PC-3 (cell line): ENCODE results near the gene TACC2. TPM values are rescaled to one million over a fixed set of nuclear protein-coding genes. Genes with fewer than 3 reads are reported as not detected.

ENCODE experiments used
- ATAC-seq: fragments of 200-7000 bp; cut with Tn5 transposase; 2 replicates; pipeline ENCODE4 v1.9.1; 2020; ENCODE audit warnings: mild to moderate bottlenecking, moderate library complexity
- BruUV-seq: library from RNA; stranded (reverse); fragments of 400-500 nt; replicated peaks from 2 replicates; lab custom pipeline; 2021; lab: Mats Ljungman, UMichigan
- CTCF ChIA-PET: fragments of 300-600 bp; sonication (Branson Sonifier 250); formaldehyde crosslinking; loops from one replicate; lab custom pipeline; 2022; ENCODE audit warnings: antibody characterized with exemption; lab: Charles Lee
- POLR2A ChIA-PET: fragments of 300-600 bp; sonication (Branson Sonifier 250); formaldehyde crosslinking; loops from one replicate; lab custom pipeline; 2022; ENCODE audit warnings: antibody characterized with exemption; ENCODE audit not compliant: unreplicated experiment; lab: Charles Lee
- DNase-seq: peaks from one replicate; pipeline ENCODE4 v3.0.0-alpha.2; 2015
- H2AFZ ChIP-seq: fragments of 300-600 bp; sonication (generic); 2 replicates; pipeline ENCODE4 v1.6.0; 2016; ENCODE audit warnings: antibody characterized with exemption, low read length
- H3F3A ChIP-seq: fragments of 300-600 bp; sonication (generic); one replicate; pipeline ENCODE4 v1.6.0; 2017; ENCODE audit warnings: antibody characterized with exemption, low read length, control low read depth, mild to moderate bottlenecking; ENCODE audit not compliant: unreplicated experiment
- H3K27ac ChIP-seq: fragments of 300-600 bp; sonication (generic); 2 replicates; pipeline ENCODE4 v1.5.1; 2016; ENCODE audit warnings: mild to moderate bottlenecking, low read length
- H3K27me3 ChIP-seq: fragments of 300-600 bp; sonication (generic); 2 replicates; pipeline ENCODE4 v1.6.1; 2016; ENCODE audit warnings: low read length, mixed read lengths
- H3K36me3 ChIP-seq: fragments of 300-600 bp; sonication (generic); 2 replicates; pipeline ENCODE4 v1.6.1; 2016; ENCODE audit warnings: low read depth, mixed run types, low read length, mixed read lengths
- H3K4me1 ChIP-seq: fragments of 300-600 bp; sonication (generic); 2 replicates; pipeline ENCODE4 v1.5.1; 2016; ENCODE audit warnings: low read length; ENCODE audit not compliant: insufficient read depth
- H3K4me2 ChIP-seq: fragments of 300-600 bp; sonication (generic); 2 replicates; pipeline ENCODE4 v1.6.0; 2016; ENCODE audit warnings: low read length
- H3K4me3 ChIP-seq: fragments of 300-600 bp; sonication (generic); 2 replicates; pipeline ENCODE4 v1.5.1; 2016; ENCODE audit warnings: mild to moderate bottlenecking, low read length, mixed read lengths
- H3K79me2 ChIP-seq: fragments of 300-600 bp; sonication (generic); 2 replicates; pipeline ENCODE4 v1.6.1; 2017; ENCODE audit warnings: low read length, mixed read lengths
- H3K9ac ChIP-seq: fragments of 300-600 bp; sonication (generic); 2 replicates; pipeline ENCODE4 v1.6.0; 2016; ENCODE audit warnings: mild to moderate bottlenecking, low read length
- H3K9me2 ChIP-seq: fragments of 300-600 bp; sonication (generic); replicated peaks from 2 replicates; pipeline ENCODE4 v1.6.1; 2016; ENCODE audit warnings: mixed run types, low read length, mixed read lengths
- H3K9me3 ChIP-seq: fragments of 300-600 bp; sonication (generic); 2 replicates; pipeline ENCODE4 v1.6.1; 2016; ENCODE audit warnings: low read length, mixed read lengths
- H4K20me1 ChIP-seq: fragments of 300-600 bp; sonication (generic); 2 replicates; pipeline ENCODE4 v1.6.1; 2016; ENCODE audit warnings: low read length, mixed read lengths
- EZH2 ChIP-seq: fragments of 300-600 bp; sonication (generic); IDR thresholded peaks from one replicate; pipeline ENCODE4 v1.6.1; 2017; ENCODE audit warnings: antibody characterized with exemption, mild to moderate bottlenecking, low read length; ENCODE audit not compliant: unreplicated experiment
- EZH2phosphoT487 ChIP-seq: fragments of 300-600 bp; sonication (generic); IDR thresholded peaks from 2 replicates; pipeline ENCODE4 v1.6.1; 2018; ENCODE audit warnings: mild to moderate bottlenecking, antibody characterized with exemption, low read length, borderline replicate concordance
- intact Hi-C: fragments of 100-400 bp; cut with micrococcal nuclease; formaldehyde crosslinking; loops from 2 replicates; pipeline ENCODE4 v1.9.0; 2023
- total RNA-seq: library from RNA; depleted of rRNA; stranded (reverse); fragments of >200 nt; gene quantifications from 2 replicates; pipeline ENCODE4 v1.2.3, GENCODE V29; 2014
- TF ChIP-seq, protein P1 (sequence below): fragments of 300-600 bp; sonication (generic); conservative IDR thresholded peaks from 2 replicates; pipeline ENCODE4 v1.5.1; 2017; ENCODE audit warnings: antibody characterized with exemption, low read depth, mild to moderate bottlenecking, low read length

Gene TACC2
- total RNA-seq, 1 experiment from 2014 or later, result 31.7 TPM

DNA sequence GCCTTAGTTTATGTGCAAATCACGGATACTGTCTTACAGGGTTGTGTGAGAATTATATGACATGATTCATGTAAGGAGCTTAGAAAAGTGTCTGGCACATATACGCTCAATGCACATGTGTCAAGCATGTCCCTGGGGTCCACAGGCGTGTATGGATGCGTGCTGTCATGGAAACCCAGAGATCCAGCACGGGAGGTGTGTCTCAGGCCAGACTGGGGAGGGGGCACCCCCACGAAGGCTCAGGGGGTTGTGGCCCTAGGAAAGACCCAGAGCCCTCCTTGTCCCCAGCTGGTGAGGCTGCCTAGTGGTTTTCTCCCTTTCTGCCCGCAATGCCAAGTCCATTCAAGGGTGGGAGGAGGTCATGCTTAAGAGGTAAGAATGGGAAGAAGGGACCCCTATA is 291.2 kb downstream of the TACC2 start:
- no peak overlapping the region for H3K4me2 ChIP-seq
- no peaks in the 10 kb centered on the region for H3F3A ChIP-seq
- ChIA-PET POLR2A (no interaction called here), CTCF (interaction anchor here (1.4 kb wide), 1 partner anchor 19 kb away, joined by 5 read pairs; no protein-coding TSS in a partner anchor)
- H3K27ac ChIP-seq, result no peak overlapping the region
- no peaks in the 10 kb centered on the region for H3K79me2 ChIP-seq
- peaks cover 12% of the 10 kb centered on the region for H3K4me1 ChIP-seq
- H3K9ac ChIP-seq, result no peak overlapping the region
- DNase-seq (no peak), ATAC-seq (no peak)
- H3K36me3 ChIP-seq, result no peaks in the 10 kb centered on the region
- TF ChIP-seq EZH2phosphoT487, result no peak
- no peaks in the 10 kb centered on the region for H4K20me1 ChIP-seq
- no peak overlapping the region for H2AFZ ChIP-seq
- intact Hi-C loops, result no loop called here
- no TSS peak for BruUV-seq
- H3K9me2 ChIP-seq, result no peaks in the 10 kb centered on the region
- H3K27me3 ChIP-seq, result no peaks in the 10 kb centered on the region
- H3K9me3 ChIP-seq, result no peaks in the 10 kb centered on the region
- H3K4me3 ChIP-seq, result no peak overlapping the region

GRCh38 chr10:122281018-122281626 is 292.2 kb downstream of the TACC2 start:
- no peak for DNase-seq
- Histone ChIP-seq H3K27me3 (no peaks in the 10 kb centered on the region), H3K27ac (no peak overlapping the region), H3K9me2 (no peaks in the 10 kb centered on the region), H3K36me3 (no peaks in the 10 kb centered on the region), H3K4me3 (no peak overlapping the region), H3K9ac (no peak overlapping the region), H4K20me1 (no peaks in the 10 kb centered on the region), H3F3A (no peaks in the 10 kb centered on the region), H2AFZ (no peak overlapping the region), H3K4me2 (no peak overlapping the region), H3K79me2 (no peaks in the 10 kb centered on the region), H3K9me3 (no peaks in the 10 kb centered on the region), H3K4me1 (peaks cover 12% of the 10 kb centered on the region)
- TF ChIP-seq EZH2, result no peak
- no peak for TF ChIP-seq EZH2phosphoT487
- TF ChIP-seq, protein P1, sequence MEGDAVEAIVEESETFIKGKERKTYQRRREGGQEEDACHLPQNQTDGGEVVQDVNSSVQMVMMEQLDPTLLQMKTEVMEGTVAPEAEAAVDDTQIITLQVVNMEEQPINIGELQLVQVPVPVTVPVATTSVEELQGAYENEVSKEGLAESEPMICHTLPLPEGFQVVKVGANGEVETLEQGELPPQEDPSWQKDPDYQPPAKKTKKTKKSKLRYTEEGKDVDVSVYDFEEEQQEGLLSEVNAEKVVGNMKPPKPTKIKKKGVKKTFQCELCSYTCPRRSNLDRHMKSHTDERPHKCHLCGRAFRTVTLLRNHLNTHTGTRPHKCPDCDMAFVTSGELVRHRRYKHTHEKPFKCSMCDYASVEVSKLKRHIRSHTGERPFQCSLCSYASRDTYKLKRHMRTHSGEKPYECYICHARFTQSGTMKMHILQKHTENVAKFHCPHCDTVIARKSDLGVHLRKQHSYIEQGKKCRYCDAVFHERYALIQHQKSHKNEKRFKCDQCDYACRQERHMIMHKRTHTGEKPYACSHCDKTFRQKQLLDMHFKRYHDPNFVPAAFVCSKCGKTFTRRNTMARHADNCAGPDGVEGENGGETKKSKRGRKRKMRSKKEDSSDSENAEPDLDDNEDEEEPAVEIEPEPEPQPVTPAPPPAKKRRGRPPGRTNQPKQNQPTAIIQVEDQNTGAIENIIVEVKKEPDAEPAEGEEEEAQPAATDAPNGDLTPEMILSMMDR, result no peak
- intact Hi-C loops, result no loop called here
- CTCF ChIA-PET, result no interaction called here
- no TSS peak for BruUV-seq
- ATAC-seq, result no peak
- POLR2A ChIA-PET, result no interaction called here

- Histone ChIP-seq H3K27me3 (no peaks in the 10 kb centered on the region), H3K4me3 (no peak overlapping the region), H3K9ac (no peak overlapping the region), H3K36me3 (no peaks in the 10 kb centered on the region), H3K4me1 (peaks cover 12% of the 10 kb centered on the region), H3K79me2 (no peaks in the 10 kb centered on the region), H3K9me3 (no peaks in the 10 kb centered on the region), H3K27ac (0 out of 2 replicates have a peak overlapping the region, but pooled peaks have one; percentile 7), H3K9me2 (no peaks in the 10 kb centered on the region), H2AFZ (0 out of 2 replicates have a peak overlapping the region, but pooled peaks have one; percentile 23), H3F3A (no peaks in the 10 kb centered on the region), H3K4me2 (peak overlapping the region; percentile 38; the same call in 1 of the 2 replicates), H4K20me1 (no peaks in the 10 kb centered on the region)
- BruUV-seq, result no TSS peak
- ChIA-PET CTCF (no interaction called here), POLR2A (no interaction called here)
- intact Hi-C loops, result no loop called here
- DNase-seq, result no peak
- TF ChIP-seq, protein P1, result no peak
- no peak for TF ChIP-seq EZH2phosphoT487
- no peak for TF ChIP-seq EZH2
- no peak for ATAC-seq
Measured at GRCh38 chr10:122281751-122282150, 292.8 kb downstream of the TACC2 start.
